ENCODE measurements around the gene MRC2. TPM values are rescaled to one million over a fixed set of nuclear protein-coding genes. Genes with fewer than 3 reads are reported as not detected.
A peak's percentile ranks its signal among the peaks of the same experiment; 100 is the strongest.

The MRC2 gene
- total RNA-seq, 4 donors from 2014 or later, result 7.9 to 47.2 (median 14.5) TPM

GRCh38 chr17:62704381-62704971 lies 77.0 kb downstream of the MRC2 start:
- Histone ChIP-seq H3K4me1 (peaks cover 0 to 17% (median 13%) of the 10 kb centered on the region in 4 donors), H3K9me3 (no peaks in the 10 kb centered on the region), H3K27me3 (peaks cover 12% of the 10 kb centered on the region), H3K27ac (peak overlapping the region; percentile 66 to 77 (median 72)), H3K4me3 (peak overlapping the region; percentile 51 to 73 (median 68)), H3K36me3 (no peaks in the 10 kb centered on the region)
- peak; percentile 55 for DNase-seq
- in situ Hi-C loops (cut with MboI; ENCODE audit: low pct_ligation_motif_present in 1 of 4, low pct_unique_long_range_greater_than_20kb in 1 of 4, low sequenced_read_pairs in 3 of 4) (loop anchor here (10.0 to 25.0 kb wide), 3 partner anchors 260 to 708 kb away; partner anchors contain the start of gene TANC2 (in 1 of the 4)), intact Hi-C loops (cut with DNase I; ENCODE audit: low total_unique reads) (loop anchor here (2.0 to 5.0 kb wide), 2 partner anchors 262 to 703 kb away; partner anchors contain the start of gene TANC2)
- no peak for TF ChIP-seq EP300 (IDR thresholded peaks at IDR 0.05; ENCODE audit: low read depth)
- no peak for TF ChIP-seq POLR2A (IDR thresholded peaks at IDR 0.05)
- TF ChIP-seq CTCF (IDR thresholded peaks at IDR 0.05), result no peak
- no peak for TF ChIP-seq POLR2AphosphoS5 (IDR thresholded peaks at IDR 0.05)
- WGBS, 2 donors (ENCODE audit: low coverage in 1 of 2), result 12 to 21% methylated on average over 5 to 28 of the region's 31 CpGs

GRCh38 chr17:62705156-62705777 lies 77.8 kb downstream of the MRC2 start:
- peaks cover 0 to 17% (median 13%) of the 10 kb centered on the region in 4 donors for H3K4me1 ChIP-seq
- no peaks in the 10 kb centered on the region for H3K9me3 ChIP-seq
- peak overlapping the region; percentile 24 to 74 (median 68) for H3K27ac ChIP-seq
- H3K36me3 ChIP-seq, result no peaks in the 10 kb centered on the region
- 46 to 49% methylated on average over 10 to 11 of the region's 11 CpGs for WGBS, 2 donors (ENCODE audit: low coverage in 1 of 2)
- intact Hi-C loops (cut with DNase I; ENCODE audit: low total_unique reads), result loop anchor here (2.0 kb wide), 1 partner anchor 262 kb away; the partner anchor contains the start of gene TANC2
- DNase-seq, result no peak
- peaks cover 6% of the 10 kb centered on the region for H3K27me3 ChIP-seq
- in situ Hi-C loops (cut with MboI; ENCODE audit: low pct_ligation_motif_present in 1 of 4, low pct_unique_long_range_greater_than_20kb in 1 of 4, low sequenced_read_pairs in 3 of 4), result loop anchor here (10.0 to 25.0 kb wide), 3 partner anchors 260 to 707 kb away; partner anchors contain the start of gene TANC2 (in 1 of the 4)
- TF ChIP-seq CTCF (IDR thresholded peaks at IDR 0.05) (no peak), POLR2A (IDR thresholded peaks at IDR 0.05) (no peak), EP300 (IDR thresholded peaks at IDR 0.05; ENCODE audit: low read depth) (no peak), POLR2AphosphoS5 (IDR thresholded peaks at IDR 0.05) (no peak)
- no peak overlapping the region for H3K4me3 ChIP-seq

GRCh38 chr17:62705778-62706597 lies 78.5 kb downstream of the MRC2 start:
- in situ Hi-C loops (cut with MboI; ENCODE audit: low pct_ligation_motif_present in 1 of 4, low pct_unique_long_range_greater_than_20kb in 1 of 4, low sequenced_read_pairs in 3 of 4) (loop anchor here (10.0 to 25.0 kb wide), 3 partner anchors 259 to 706 kb away; partner anchors contain the start of gene TANC2 (in 1 of the 4)), intact Hi-C loops (cut with DNase I; ENCODE audit: low total_unique reads) (loop anchor here (2.0 kb wide), 1 partner anchor 261 kb away; the partner anchor contains the start of gene TANC2)
- DNase-seq, result no peak

More at GRCh38 chr17:62705778-62706597, 78.5 kb downstream of the MRC2 start:
- 38% methylated on average over 14 of the region's 14 CpGs; no CpG with 5 or more reads in 1 of the 2 donors for WGBS, 2 donors (ENCODE audit: low coverage in 1 of 2)
- peak overlapping the region in 3 of 4 donors; percentile 24 to 70 (median 66) for H3K27ac ChIP-seq
- peaks cover 0 to 17% (median 13%) of the 10 kb centered on the region in 4 donors for H3K4me1 ChIP-seq
- TF ChIP-seq POLR2A (IDR thresholded peaks at IDR 0.05) (no peak), CTCF (IDR thresholded peaks at IDR 0.05) (no peak), POLR2AphosphoS5 (IDR thresholded peaks at IDR 0.05) (no peak)
- H3K9me3 ChIP-seq, result no peaks in the 10 kb centered on the region
- no peak overlapping the region for H3K4me3 ChIP-seq
- no peaks in the 10 kb centered on the region for H3K36me3 ChIP-seq
- H3K27me3 ChIP-seq, result peaks cover 5% of the 10 kb centered on the region
